Measurements from ENCODE around the gene DYNLRB1.

GRCh38 chr20:34566978-34567891 is 51.0 kb downstream of the DYNLRB1 start:
- TF ChIP-seq FOXM1 (CRISPR knock-in tag; IDR thresholded peaks at IDR 0.05) (no peak), ATF7 (IDR thresholded peaks at IDR 0.05) (no peak), ATF7 (CRISPR knock-in tag; IDR thresholded peaks at IDR 0.05) (no peak), YY1 (IDR thresholded peaks at IDR 0.05; ENCODE audit: insufficient read depth, insufficient replicate concordance, low read depth, low read length) (no peak)

Data from HepG2 (cell line).